Mucosa of stomach (tissue), 1 donor: Measurements from ENCODE around the gene CFAP70.
"Not testable (repeated sequence)": the region's sequence is repeated elsewhere in the genome, so short reads cannot be mapped to it uniquely, and the experiment has no call there.

ENCODE experiments used
- H3K27me3 ChIP-seq: one replicate; pipeline ENCODE4 v1.7.0; 2013; ENCODE audit warnings: mild to moderate bottlenecking, low read length; ENCODE audit not compliant: control insufficient read depth, insufficient read depth
- H3K36me3 ChIP-seq: one replicate; pipeline ENCODE4 v1.7.0; 2013; ENCODE audit warnings: low read length; ENCODE audit not compliant: control insufficient read depth, insufficient read depth
- H3K4me1 ChIP-seq: one replicate; pipeline ENCODE4 v1.7.0; 2013; ENCODE audit warnings: mild to moderate bottlenecking, low read length; ENCODE audit not compliant: control insufficient read depth, insufficient read depth
- H3K4me3 ChIP-seq: one replicate; pipeline ENCODE4 v1.7.0; 2013; ENCODE audit warnings: low read length
- H3K9ac ChIP-seq: one replicate; pipeline ENCODE4 v1.7.0; 2013; ENCODE audit warnings: mild to moderate bottlenecking, low read length, moderate library complexity
- H3K9me3 ChIP-seq: one replicate; pipeline ENCODE4 v1.7.0; 2013; ENCODE audit warnings: mild to moderate bottlenecking, low read length, moderate library complexity; ENCODE audit not compliant: control insufficient read depth
- donor health status: Pancreatic carcinoma.

Gene CFAP70

DNA sequence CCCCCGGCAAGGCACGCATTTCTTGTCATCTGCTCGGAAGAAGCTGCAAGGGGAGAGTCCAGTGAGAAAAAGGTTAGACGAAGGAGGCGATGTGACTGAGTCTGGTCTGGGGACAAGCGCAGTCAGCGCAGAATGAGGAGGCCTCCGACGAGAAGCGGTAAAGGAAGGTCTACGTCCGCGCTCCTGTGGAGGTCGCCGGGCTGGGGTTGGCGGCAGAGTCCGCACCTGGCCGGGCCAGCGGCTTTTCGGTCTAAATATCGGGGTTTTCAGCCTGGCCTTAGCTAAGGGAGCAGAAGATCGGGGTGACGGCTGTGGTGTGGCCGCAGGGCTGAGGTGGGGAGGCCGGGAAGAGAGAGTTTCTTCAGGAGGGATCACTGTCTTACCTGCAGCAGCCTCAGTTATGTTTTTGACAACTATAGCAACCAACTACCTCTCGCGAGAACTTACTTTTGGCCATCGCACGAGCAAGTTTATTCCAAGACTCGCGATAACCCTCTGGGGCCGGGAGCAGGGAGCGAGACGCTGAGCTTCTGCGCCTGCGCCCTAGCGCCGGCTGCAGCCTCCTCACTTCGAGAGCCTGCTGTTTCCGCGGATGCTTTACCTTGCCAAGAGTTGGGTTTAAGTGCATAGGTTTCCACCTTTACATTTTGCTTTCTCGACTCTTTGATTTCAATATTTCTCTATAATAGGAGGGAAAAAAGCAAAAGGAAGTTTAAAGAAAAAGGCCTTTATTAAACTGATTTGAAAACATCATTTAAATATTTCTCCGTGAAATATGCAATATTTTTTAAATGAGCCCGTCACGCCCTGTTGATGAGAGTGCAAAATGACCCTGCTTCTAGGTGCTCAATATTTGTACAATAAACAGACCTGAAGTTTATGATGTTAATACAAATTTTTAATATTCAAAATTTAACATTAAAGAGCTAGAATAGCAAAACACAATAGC lies at the start of gene CFAP70:
TSS of gene CFAP70 (minus strand) at position 534 of the 949 bp plus-strand sequence. CDS start 4,068 bp downstream, outside the sequence.
- Histone ChIP-seq H3K4me3 (peak within 1 kb of the TSS; percentile 76), H3K27me3 (no peaks in the 10 kb centered on the region), H3K36me3 (no peaks in the 10 kb centered on the region), H3K9me3 (no peaks in the 10 kb centered on the region), H3K4me1 (no peaks in the 10 kb centered on the region), H3K9ac (peak within 1 kb of the TSS; percentile 83)

DNA sequence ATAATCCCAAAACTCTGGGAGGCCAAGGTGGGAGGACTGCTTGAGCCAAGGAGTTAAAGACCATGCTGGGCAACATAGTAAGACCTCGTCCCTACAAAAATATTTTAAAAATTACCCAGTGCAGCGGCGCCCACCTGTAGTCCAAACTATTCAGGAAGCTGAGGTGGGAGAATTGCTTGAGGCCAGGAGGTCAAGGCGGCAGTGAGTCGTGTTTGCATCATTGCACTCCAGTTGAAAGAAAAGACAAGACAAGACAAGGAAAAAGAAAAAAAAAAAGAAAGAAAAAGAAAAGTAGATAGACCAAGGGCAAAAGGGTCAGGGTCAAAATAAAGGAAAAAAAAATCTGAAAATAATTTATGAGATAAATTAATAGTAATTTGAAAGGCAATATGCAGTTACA lies 49.4 kb upstream of the CFAP70 start:
- Histone ChIP-seq H3K4me1 (peaks cover 4% of the 10 kb centered on the region), H3K27me3 (no peaks in the 10 kb centered on the region), H3K36me3 (no peaks in the 10 kb centered on the region), H3K9ac (no peak overlapping the region), H3K9me3 (no peaks in the 10 kb centered on the region), H3K4me3 (no peak overlapping the region)

GRCh38 chr10:73407495-73407894 lies 48.8 kb upstream of the CFAP70 start:
- Histone ChIP-seq H3K27me3 (no peaks in the 10 kb centered on the region), H3K4me1 (no peaks in the 10 kb centered on the region), H3K4me3 (no peak overlapping the region), H3K36me3 (no peaks in the 10 kb centered on the region), H3K9ac (no peak overlapping the region), H3K9me3 (no peaks in the 10 kb centered on the region)

- Histone ChIP-seq H3K27me3 (no peaks in the 10 kb centered on the region), H3K4me3 (no peak overlapping the region), H3K36me3 (no peaks in the 10 kb centered on the region), H3K9ac (no peak overlapping the region), H3K4me1 (no peaks in the 10 kb centered on the region), H3K9me3 (no peaks in the 10 kb centered on the region)
Observed at GRCh38 chr10:73406846-73407245, 48.2 kb upstream of the CFAP70 start.

DNA sequence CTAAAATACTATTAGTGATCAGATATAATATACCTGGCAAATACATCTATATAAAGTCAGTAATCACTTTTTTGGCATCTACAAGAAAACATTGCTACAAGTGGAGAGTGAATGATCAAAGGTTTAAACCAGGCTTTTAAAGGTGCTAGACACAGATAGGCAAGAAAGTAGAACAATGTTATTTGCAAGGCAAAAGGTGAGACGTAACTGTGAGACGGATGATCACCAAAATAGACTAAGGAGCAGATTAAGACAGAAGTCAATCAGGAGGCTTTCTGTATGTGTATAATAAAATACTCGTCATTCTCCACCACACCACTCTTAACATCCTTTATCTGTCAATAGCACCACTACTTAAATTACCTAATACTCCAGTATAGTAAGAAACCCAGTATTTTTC lies 46.9 kb upstream of the CFAP70 start:
- no peaks in the 10 kb centered on the region for H3K4me1 ChIP-seq
- H3K36me3 ChIP-seq, result no peaks in the 10 kb centered on the region
- no peak overlapping the region for H3K4me3 ChIP-seq
- H3K9ac ChIP-seq, result no peak overlapping the region
- H3K27me3 ChIP-seq, result no peaks in the 10 kb centered on the region
- no peaks in the 10 kb centered on the region for H3K9me3 ChIP-seq

DNA sequence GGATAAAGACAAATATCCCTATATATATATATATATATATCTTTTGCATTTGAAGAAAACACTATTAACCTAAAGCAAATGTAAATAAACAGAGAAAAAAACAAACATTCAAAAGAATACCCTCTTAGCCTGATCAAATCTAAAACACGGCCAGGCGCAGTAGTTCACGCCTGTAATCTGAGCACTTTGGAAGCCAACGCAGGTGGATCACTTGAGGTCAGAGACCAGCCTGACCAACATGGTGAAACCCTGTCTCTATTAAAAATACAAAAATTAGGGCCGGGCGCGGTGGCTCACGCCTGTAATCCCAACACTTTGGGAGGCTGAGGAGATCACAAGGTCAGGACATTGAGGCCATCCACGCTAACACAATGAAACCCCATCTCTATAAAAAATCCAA lies 46.0 kb upstream of the CFAP70 start:
- Histone ChIP-seq H3K9me3 (no peaks in the 10 kb centered on the region), H3K36me3 (no peaks in the 10 kb centered on the region), H3K4me1 (no peaks in the 10 kb centered on the region), H3K27me3 (no peaks in the 10 kb centered on the region), H3K4me3 (no peak overlapping the region), H3K9ac (no peak overlapping the region)

DNA sequence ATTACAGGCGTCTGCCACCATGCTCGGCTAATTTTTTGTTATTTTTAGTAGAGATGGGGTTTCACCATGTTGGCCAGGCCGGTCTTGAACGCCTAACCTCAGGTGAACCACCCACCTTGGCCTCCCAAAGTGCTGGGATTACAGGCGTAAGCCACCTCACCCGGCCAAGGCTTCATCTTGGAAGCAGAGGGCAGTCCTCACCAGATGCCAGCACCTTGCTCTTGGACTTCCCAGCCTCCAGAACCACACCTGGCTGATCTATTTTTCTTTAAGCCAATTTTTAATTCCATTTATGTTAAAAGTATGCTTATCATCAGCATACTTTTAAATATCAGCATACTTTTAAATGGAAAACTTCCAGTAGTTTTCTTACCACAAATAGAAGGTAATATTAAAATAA lies 43.0 kb upstream of the CFAP70 start:
- Histone ChIP-seq H3K9ac (no peak overlapping the region), H3K36me3 (no peaks in the 10 kb centered on the region), H3K4me1 (no peaks in the 10 kb centered on the region), H3K27me3 (no peaks in the 10 kb centered on the region), H3K9me3 (no peaks in the 10 kb centered on the region), H3K4me3 (no peak overlapping the region)

GRCh38 chr10:73399063-73399462 lies 40.4 kb upstream of the CFAP70 start:
- Histone ChIP-seq H3K9me3 (no peaks in the 10 kb centered on the region), H3K36me3 (no peaks in the 10 kb centered on the region), H3K9ac (no peak overlapping the region), H3K4me3 (no peak overlapping the region), H3K4me1 (no peaks in the 10 kb centered on the region), H3K27me3 (no peaks in the 10 kb centered on the region)

- H3K36me3 ChIP-seq, result no peaks in the 10 kb centered on the region
- no peak overlapping the region for H3K9ac ChIP-seq
- no peaks in the 10 kb centered on the region for H3K9me3 ChIP-seq
- H3K4me3 ChIP-seq, result no peak overlapping the region
- no peaks in the 10 kb centered on the region for H3K4me1 ChIP-seq
- H3K27me3 ChIP-seq, result no peaks in the 10 kb centered on the region
Observed at GRCh38 chr10:73398024-73398423, 39.4 kb upstream of the CFAP70 start.

DNA sequence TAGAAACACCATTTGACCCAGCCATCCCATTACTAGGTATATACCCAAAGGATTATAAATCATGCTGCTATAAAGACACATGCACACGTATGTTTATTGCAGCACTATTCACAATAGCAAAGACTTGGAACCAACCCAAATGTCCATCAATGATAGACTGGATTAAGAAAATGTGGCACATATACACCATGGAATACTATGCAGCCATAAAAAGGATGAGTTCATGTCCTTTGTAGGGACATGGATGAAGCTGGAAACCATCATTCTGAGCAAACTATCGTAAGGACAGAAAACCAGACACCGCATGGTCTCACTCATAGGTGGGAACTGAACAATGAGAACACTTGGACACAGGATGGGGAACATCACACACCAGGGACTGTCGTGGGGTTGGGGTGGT lies 35.7 kb upstream of the CFAP70 start:
- H3K9ac ChIP-seq, H3K36me3 ChIP-seq, H3K4me3 ChIP-seq, H3K4me1 ChIP-seq, H3K27me3 ChIP-seq, H3K9me3 ChIP-seq: not testable (repeated sequence)

DNA sequence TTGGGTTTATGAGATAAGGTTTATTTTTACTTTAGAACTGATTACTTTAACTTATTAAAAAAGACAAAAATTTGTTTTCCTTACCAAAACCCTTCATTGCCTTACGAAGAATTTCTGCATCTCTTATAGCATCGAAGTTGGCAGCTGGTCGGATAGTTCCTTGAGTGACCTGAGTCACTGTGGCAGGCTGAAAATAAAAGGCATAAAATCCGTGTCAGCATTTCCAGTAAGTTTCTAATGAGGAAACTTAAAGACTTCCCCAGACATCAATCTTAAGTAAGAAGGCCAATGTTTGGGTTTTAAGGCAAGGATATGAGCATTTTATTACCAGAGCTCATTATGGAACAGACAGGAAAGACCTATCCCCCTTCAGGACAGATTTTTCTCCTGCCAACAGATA lies 29.6 kb upstream of the CFAP70 start:
- Histone ChIP-seq H3K4me1 (no peaks in the 10 kb centered on the region), H3K9me3 (no peaks in the 10 kb centered on the region), H3K4me3 (no peak overlapping the region), H3K9ac (no peak overlapping the region), H3K36me3 (no peaks in the 10 kb centered on the region), H3K27me3 (no peaks in the 10 kb centered on the region)

DNA sequence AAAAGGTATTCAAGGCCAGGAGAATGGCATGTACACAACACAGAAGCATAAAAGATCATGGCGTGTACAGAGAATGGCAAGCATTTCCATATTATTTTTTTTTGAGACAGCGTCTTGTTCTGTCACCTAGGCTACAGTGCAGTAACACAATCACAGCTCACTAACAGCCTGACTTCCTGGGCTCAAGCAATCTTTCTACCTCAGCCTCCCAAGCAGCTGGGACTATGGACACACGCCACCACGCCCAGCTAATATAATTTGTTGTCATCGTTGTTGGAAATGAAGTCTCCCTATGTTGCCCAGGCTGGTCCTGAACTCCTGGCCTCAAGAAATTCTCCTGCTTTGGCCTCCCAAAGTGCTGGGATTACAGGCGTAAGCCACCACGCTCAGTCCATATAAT lies 27.9 kb upstream of the CFAP70 start:
- no peaks in the 10 kb centered on the region for H3K36me3 ChIP-seq
- no peak overlapping the region for H3K4me3 ChIP-seq
- H3K9me3 ChIP-seq, result no peaks in the 10 kb centered on the region
- no peaks in the 10 kb centered on the region for H3K27me3 ChIP-seq
- H3K9ac ChIP-seq, result no peak overlapping the region
- H3K4me1 ChIP-seq, result no peaks in the 10 kb centered on the region
